Measurements from ENCODE around the gene ETS1.

DNA sequence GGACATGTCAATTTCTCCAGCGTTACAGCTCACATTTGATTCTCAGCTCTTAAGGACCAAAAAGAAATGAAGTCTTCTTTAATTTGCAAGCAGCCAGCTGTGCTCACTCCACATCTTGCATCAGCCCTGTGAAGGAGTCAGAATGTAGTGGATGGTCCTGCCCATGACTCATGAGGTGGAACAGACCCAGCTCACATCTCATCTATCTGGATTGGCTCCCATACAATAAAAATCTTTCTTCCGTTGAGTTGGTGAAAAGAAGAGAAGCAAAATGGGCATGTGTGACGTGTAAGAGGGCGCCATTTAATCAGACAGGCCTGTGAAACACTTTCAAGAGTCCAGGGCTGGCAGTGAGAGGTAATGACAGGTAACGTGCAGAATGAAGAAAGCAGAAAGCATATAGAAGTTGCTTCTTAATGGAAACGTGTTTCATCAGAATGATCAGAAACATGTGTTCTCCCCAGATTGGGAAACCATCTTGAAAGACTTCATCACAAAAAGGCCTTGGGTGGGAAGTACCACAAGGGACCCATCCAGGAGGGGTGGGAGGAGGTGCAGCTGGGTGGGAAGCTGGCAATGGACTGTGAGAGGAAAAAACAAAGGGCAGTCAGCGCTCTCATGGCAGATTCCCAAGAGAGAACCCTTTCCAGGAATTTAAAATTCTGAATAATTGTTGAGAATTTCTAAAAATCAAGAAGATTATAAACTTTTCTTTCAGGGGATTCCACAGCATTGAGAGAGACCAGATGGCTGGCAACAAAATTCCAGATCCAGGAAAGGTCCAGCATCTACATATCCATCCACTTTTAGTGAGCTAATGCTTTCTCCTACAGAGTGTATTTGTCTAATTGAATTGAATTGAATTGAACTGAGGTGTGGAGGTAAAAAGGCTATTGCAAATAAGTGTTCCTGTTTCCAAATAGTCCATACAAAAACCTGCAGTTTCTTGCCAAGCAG, 57.0 kb downstream of the ETS1 start:
- TF ChIP-seq CTCF (conservative IDR thresholded peaks at IDR 0.05; ENCODE audit: low read depth in 2 of 2) (no peak), POLR2AphosphoS5 (IDR thresholded peaks at IDR 0.05; ENCODE audit: low read depth) (no peak), EZH2 (IDR thresholded peaks at IDR 0.05; ENCODE audit: low read depth, unreplicated experiment) (no peak)
- TF ChIP-seq, protein P1, sequence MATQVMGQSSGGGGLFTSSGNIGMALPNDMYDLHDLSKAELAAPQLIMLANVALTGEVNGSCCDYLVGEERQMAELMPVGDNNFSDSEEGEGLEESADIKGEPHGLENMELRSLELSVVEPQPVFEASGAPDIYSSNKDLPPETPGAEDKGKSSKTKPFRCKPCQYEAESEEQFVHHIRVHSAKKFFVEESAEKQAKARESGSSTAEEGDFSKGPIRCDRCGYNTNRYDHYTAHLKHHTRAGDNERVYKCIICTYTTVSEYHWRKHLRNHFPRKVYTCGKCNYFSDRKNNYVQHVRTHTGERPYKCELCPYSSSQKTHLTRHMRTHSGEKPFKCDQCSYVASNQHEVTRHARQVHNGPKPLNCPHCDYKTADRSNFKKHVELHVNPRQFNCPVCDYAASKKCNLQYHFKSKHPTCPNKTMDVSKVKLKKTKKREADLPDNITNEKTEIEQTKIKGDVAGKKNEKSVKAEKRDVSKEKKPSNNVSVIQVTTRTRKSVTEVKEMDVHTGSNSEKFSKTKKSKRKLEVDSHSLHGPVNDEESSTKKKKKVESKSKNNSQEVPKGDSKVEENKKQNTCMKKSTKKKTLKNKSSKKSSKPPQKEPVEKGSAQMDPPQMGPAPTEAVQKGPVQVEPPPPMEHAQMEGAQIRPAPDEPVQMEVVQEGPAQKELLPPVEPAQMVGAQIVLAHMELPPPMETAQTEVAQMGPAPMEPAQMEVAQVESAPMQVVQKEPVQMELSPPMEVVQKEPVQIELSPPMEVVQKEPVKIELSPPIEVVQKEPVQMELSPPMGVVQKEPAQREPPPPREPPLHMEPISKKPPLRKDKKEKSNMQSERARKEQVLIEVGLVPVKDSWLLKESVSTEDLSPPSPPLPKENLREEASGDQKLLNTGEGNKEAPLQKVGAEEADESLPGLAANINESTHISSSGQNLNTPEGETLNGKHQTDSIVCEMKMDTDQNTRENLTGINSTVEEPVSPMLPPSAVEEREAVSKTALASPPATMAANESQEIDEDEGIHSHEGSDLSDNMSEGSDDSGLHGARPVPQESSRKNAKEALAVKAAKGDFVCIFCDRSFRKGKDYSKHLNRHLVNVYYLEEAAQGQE (IDR thresholded peaks at IDR 0.05; ENCODE audit: unreplicated experiment), result no peak
